Vagina (tissue), 2 donors: ENCODE measurements around the gene PAN2. TPM values are rescaled to one million over a fixed set of nuclear protein-coding genes. Genes with fewer than 3 reads are reported as not detected.

ENCODE experiments used
- DNase-seq, 2 donors: peaks; one replicate each; pipeline ENCODE4 v3.0.0-alpha.2; 2017; ENCODE audit errors: extremely low spot score in 2 of 2
- H3K27ac ChIP-seq: fragments of 200-600 bp; sonication (generic); one replicate; pipeline ENCODE4 v1.5.1; 2019
- H3K27me3 ChIP-seq: fragments of 200-600 bp; sonication (generic); one replicate; pipeline ENCODE4 v1.5.1; 2019
- H3K36me3 ChIP-seq, 2 donors: fragments of 200-600 bp; sonication (generic); one replicate each; pipeline ENCODE4 v1.5.1; 2017 to 2019
- H3K4me1 ChIP-seq: fragments of 200-600 bp; sonication (generic); one replicate; pipeline ENCODE4 v1.5.1; 2019
- H3K4me3 ChIP-seq, 2 donors: fragments of 200-600 bp; sonication (generic); 1 replicate in 1 of 2; 2 replicates in 1 of 2; pipeline ENCODE4 v1.5.1; 2016 to 2019
- H3K9me3 ChIP-seq: fragments of 200-600 bp; sonication (generic); one replicate; pipeline ENCODE4 v1.5.1; 2019
- POLR2A ChIP-seq, 2 donors: fragments of 450-650 bp; IDR thresholded peaks; one replicate each; pipeline ENCODE4 v1.6.1; 2017; ENCODE audit warnings: antibody characterized with exemption in 2 of 2, mild to moderate bottlenecking in 2 of 2, moderate library complexity in 2 of 2
- POLR2AphosphoS5 ChIP-seq, 2 donors: sonication (generic); formaldehyde crosslinking; IDR thresholded peaks; one replicate each; pipeline ENCODE4 v1.9.0; 2017; ENCODE audit warnings: antibody characterized with exemption in 2 of 2, mild to moderate bottlenecking in 2 of 2, low read depth in 1 of 2; ENCODE audit not compliant: insufficient read depth in 1 of 2
- intact Hi-C: fragments of 100-400 bp; cut with DNase I; formaldehyde crosslinking; loops from one replicate; pipeline ENCODE4 v1.15.1; 2023
- small RNA-seq: library from RNA; depleted of rRNA; stranded (forward); fragments of <200 nt; gene quantifications from one replicate; pipeline ENCODE3, GENCODE V24; 2016
- total RNA-seq: library from RNA; depleted of rRNA; stranded (reverse); fragments of >200 nt; gene quantifications from one replicate; pipeline ENCODE4 v1.2.3, GENCODE V29; 2016
- TF ChIP-seq, protein P1 (sequence below), 3 experiments: fragments of 450-650 bp in 2 of 3; fragments of 200-600 bp in 1 of 3; sonication (generic) in 1 of 3; IDR thresholded peaks; one replicate each; pipeline ENCODE4 v1.5.1; 2017 to 2019; ENCODE audit warnings: antibody characterized with exemption in 3 of 3, mild to moderate bottlenecking in 2 of 3, moderate library complexity in 2 of 3

Gene PAN2
- total RNA-seq, 1 donor from 2014 or later: 37.6 TPM

DNA sequence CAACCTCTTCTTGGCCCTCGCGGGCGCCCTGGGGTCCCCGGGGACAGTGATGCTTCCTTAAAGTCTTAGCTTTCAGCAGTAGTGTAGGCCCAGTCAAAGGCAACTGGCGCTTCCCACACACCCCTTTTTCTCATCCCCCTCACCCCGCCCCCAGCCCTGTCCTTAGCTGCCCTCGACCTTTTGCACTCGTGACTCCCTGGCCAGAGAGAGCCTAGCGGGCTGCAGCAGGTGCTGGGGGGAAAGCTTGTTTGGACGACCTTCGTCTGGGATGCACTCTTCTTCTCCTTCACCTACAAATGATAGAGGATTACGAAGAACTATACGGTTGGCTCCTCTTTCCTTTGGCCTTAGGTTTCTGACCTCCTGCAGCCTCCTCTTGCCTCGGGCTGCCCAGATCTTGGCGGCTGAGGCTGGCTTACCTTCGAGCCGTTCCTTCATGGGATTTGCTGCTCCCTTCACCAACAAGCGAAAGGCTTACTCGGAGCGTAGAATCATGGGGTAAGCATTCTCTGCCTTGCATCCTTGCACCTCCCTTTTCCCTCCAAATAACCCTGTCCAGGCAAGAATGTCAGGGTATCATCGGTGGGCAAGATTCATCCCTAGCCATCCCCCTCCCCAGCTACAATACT is 66.2 kb downstream of the PAN2 start:
- Histone ChIP-seq H3K27ac (peak overlapping the region; percentile 88), H3K27me3 (no peaks in the 10 kb centered on the region), H3K4me3 (peak overlapping the region; percentile 57 to 74), H3K4me1 (peaks cover 21% of the 10 kb centered on the region), H3K36me3 (peaks cover 0 to 13% of the 10 kb centered on the region in 2 donors), H3K9me3 (no peaks in the 10 kb centered on the region)
- DNase-seq: no peak
- intact Hi-C loops: no loop called here
- no peak for TF ChIP-seq POLR2AphosphoS5 (IDR thresholded peaks at IDR 0.05; ENCODE audit: insufficient read depth in 1 of 2, low read depth in 1 of 2)
- no peak for TF ChIP-seq POLR2A (IDR thresholded peaks at IDR 0.05)
- TF ChIP-seq, protein P1, sequence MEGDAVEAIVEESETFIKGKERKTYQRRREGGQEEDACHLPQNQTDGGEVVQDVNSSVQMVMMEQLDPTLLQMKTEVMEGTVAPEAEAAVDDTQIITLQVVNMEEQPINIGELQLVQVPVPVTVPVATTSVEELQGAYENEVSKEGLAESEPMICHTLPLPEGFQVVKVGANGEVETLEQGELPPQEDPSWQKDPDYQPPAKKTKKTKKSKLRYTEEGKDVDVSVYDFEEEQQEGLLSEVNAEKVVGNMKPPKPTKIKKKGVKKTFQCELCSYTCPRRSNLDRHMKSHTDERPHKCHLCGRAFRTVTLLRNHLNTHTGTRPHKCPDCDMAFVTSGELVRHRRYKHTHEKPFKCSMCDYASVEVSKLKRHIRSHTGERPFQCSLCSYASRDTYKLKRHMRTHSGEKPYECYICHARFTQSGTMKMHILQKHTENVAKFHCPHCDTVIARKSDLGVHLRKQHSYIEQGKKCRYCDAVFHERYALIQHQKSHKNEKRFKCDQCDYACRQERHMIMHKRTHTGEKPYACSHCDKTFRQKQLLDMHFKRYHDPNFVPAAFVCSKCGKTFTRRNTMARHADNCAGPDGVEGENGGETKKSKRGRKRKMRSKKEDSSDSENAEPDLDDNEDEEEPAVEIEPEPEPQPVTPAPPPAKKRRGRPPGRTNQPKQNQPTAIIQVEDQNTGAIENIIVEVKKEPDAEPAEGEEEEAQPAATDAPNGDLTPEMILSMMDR (IDR thresholded peaks at IDR 0.05): no peak

DNA sequence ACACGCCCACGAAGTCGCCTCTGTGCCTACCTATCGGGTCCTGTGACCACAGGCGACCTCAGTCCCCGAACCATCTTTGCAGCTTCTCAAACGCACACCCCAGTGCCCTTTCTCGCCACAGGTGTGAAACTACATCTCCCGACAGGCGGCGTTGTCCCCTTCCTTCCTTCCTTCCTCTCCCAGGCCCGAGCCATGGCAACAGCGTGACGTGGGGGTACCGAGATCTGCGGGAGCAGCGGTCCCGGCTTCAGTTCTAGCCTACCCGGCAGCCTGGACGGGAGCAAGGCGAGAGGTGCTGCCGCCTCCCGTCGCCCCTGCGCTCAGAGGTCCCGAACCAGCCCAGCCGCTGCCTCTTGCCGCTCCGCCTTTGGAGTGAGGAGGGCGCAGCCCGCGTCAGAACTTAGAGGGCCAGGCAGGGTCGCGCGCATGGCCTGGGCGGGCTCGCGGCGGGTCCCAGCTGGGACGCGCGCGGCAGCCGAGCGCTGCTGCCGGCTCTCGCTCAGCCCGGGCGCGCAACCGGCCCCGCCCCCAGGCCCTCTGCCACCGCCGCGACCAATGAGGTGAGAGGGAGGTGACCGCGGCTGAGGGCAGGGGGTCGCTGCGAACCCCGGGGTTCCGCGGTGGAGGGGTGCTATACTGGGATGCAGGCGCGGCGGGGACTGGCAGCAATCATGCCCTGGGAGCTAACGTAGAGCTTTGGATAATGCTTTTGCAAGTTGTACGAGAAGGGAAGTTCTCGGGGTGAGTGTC is 66.9 kb downstream of the PAN2 start, which contains the start of gene COQ10A:
Gene COQ10A (plus strand): TSS at position 250 of the 750 bp plus-strand sequence. CDS start 177 bp downstream, at position 427.
- H3K36me3 ChIP-seq: peaks cover 0 to 7% of the 10 kb centered on the region in 2 donors
- DNase-seq: peak in 1 of 2 donors; percentile 91
- H3K4me1 ChIP-seq: peaks cover 21% of the 10 kb centered on the region
- H3K27me3 ChIP-seq: no peaks in the 10 kb centered on the region
- H3K9me3 ChIP-seq: no peaks in the 10 kb centered on the region
- peak in 1 of 2 donors; percentile 78 for TF ChIP-seq POLR2A (IDR thresholded peaks at IDR 0.05)
- TF ChIP-seq POLR2AphosphoS5 (IDR thresholded peaks at IDR 0.05; ENCODE audit: insufficient read depth in 1 of 2, low read depth in 1 of 2): peak; percentile 81 to 93
- TF ChIP-seq, protein P1 (IDR thresholded peaks at IDR 0.05): peak; percentile 40 to 71 (median 41)
- intact Hi-C loops: no loop called here
- H3K4me3 ChIP-seq: peak within 1 kb of the TSS; percentile 57 to 74
- H3K27ac ChIP-seq: peak within 1 kb of the TSS; percentile 88

Small RNAs within 50 kb of the gene (small RNA-seq; reads per million reads assigned to genes)
- not detected for gene RNU7-40P

Other genes starting within 250 kb of the PAN2 start
- 116 TPM for gene PA2G4, start 229.4 kb downstream of the PAN2 start, total RNA-seq
- gene RPL41, start 217.4 kb downstream of the PAN2 start, total RNA-seq: 2,458 TPM
- gene ZC3H10, start 215.7 kb downstream of the PAN2 start, total RNA-seq: 2.0 TPM
- gene ESYT1, start 205.7 kb downstream of the PAN2 start, total RNA-seq: 140 TPM
- 40.8 TPM for gene MYL6B, start 181.4 kb downstream of the PAN2 start, total RNA-seq
- 2,285 TPM for gene MYL6, start 175.6 kb downstream of the PAN2 start, total RNA-seq
- 95.3 TPM for gene SMARCC2, start 144.5 kb downstream of the PAN2 start, total RNA-seq
- gene RNF41, start 112.1 kb downstream of the PAN2 start, total RNA-seq: 79.6 TPM
- gene NABP2, start 109.7 kb downstream of the PAN2 start, total RNA-seq: 20.4 TPM
- gene SLC39A5, start 103.9 kb downstream of the PAN2 start, total RNA-seq: not detected
- 22.6 TPM for gene ANKRD52, start 75.6 kb downstream of the PAN2 start, total RNA-seq
- 10.1 TPM for gene COQ10A, start 67.1 kb downstream of the PAN2 start, total RNA-seq
- 140 TPM for gene CS, start 33.7 kb downstream of the PAN2 start, total RNA-seq
- 65.6 TPM for gene CNPY2, start 18.0 kb downstream of the PAN2 start, total RNA-seq
- gene IL23A, start 4.9 kb upstream of the PAN2 start, total RNA-seq: not detected
- 109 TPM for gene STAT2, start 26.1 kb upstream of the PAN2 start, total RNA-seq
- not detected for gene APOF, start 28.9 kb upstream of the PAN2 start, total RNA-seq
- gene TIMELESS, start 115.4 kb upstream of the PAN2 start, total RNA-seq: 6.1 TPM
- gene MIP, start 120.7 kb upstream of the PAN2 start, total RNA-seq: not detected
- gene SPRYD4, start 134.6 kb upstream of the PAN2 start, total RNA-seq: 1.7 TPM
- 5.2 TPM for gene GLS2, start 154.2 kb upstream of the PAN2 start, total RNA-seq
- 20.6 TPM for gene RBMS2, start 187.8 kb upstream of the PAN2 start, total RNA-seq